ENCODE data around the gene PIGP.
"Not testable (repeated sequence)": the region's sequence is repeated elsewhere in the genome, so short reads cannot be mapped to it uniquely, and the experiment has no call there.

PIGP gene

DNA sequence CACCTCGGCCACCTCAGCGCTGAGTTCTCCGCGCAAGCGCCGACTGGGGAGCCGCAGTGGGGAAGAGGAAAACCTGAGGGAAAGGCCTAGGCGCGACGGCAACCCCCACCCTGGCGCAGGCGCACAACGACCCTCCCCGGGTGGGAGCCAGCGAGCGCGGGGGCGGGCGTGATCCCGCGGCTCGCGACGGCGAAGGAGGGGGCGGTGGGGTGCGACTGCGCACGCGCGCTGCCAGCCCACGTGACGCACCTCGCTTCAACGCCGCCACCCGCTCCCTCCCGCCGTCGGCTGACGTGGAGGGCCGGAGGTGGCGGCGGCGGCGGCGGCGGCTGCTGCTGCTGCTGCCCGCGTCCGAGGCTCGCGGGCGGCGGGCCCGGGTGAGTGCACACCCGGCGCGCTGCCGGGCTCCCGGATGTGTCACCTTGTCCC is at the start of gene PIGP, which contains the start of gene TTC3:
Gene PIGP, minus strand, starts transcription at position 84 of the 429 bp plus-strand sequence. CDS start 556 bp downstream, outside the sequence.
Gene TTC3, plus strand, starts transcription at position 267 of the 429 bp plus-strand sequence. CDS start 14,004 bp downstream, outside the sequence.
- peak; percentile 91 for DNase-seq

DNA sequence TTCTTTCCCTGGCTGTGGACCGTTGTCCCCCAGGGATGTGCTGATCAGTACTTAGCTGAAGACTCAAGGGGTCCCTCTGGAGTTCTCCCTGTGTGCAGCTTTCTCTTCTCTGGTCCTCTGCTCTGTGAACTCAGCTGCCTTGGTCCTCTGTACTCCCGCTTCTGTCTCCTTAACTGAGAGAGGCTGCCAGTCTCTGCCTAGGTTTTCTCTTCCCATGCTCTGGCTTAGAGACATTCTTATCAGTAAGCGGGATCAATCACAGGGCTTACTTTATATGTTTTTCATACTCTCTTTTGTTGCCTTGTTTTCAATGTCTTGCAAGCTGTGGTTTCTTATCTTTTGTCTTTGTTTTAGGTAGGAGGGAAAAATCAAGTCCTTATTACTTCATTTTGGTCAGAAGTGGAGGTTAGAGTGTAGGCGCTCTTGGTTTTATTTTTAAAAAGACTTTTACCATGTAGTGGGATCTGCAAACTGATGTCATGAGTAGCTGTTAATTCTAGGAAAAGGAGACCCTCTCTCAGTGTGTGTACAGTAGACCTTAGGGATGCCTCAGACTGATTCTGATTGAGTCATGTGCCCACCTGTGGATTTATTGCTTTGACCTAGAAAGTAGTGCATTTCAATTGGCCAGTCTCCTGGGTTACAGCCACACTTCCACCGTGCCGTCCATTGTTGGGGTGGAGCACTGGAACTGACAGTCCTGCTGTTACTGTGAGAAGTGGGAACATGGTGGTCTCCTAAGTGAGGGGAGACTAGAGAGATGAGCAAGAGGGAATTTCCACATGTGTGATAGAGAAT is 46.7 kb upstream of the PIGP start:
- DNase-seq, result no peak

DNA sequence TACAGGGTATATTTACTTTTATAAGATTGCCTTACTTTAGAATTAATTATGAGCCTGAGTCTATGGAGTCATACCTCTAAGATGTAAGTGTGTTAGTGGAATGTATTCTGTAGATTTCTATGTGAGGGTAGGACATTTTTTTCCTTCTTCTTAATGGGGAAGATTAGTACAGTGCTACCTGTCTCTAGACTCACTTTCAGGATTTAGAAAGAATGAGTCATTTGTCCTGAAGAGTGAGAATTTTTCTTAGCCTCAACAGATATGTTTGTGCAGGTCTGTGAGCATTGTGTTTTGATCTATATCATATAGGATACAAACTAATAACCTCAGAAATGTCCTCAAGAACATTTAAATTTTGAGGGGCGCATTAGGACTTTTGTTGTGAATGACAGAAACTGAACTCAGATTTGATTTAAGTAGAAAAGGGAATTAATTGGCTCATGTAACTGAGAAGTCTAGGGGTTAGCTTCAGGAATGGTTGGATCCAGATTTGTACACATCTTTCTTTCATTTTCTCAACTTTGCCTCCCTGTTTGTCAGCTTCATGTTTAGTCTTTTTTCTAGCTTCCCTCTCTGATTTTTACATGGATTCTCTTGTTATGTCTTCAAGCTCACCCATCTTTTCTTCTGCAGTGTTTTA is 45.4 kb upstream of the PIGP start:
- DNase-seq, result no peak

DNA sequence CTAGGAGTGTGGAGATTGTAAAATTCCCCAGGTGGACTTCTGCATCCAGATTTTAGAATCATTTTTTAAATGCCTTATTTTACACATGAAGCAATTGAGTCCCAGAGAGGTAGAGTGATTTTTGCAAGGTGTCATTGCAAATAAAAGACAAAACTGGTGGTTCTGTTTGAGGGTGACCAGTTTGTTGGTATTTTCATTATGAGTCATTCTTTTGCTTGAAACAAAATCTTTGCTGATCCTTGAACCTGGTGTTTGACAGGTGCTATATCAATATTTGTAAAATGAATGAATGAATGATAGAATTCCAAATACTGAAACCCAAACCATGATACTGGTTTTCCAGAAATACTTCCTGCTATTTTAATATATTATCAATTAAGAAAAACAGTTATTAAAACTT is 44.3 kb upstream of the PIGP start:
- DNase-seq, result no peak

DNA sequence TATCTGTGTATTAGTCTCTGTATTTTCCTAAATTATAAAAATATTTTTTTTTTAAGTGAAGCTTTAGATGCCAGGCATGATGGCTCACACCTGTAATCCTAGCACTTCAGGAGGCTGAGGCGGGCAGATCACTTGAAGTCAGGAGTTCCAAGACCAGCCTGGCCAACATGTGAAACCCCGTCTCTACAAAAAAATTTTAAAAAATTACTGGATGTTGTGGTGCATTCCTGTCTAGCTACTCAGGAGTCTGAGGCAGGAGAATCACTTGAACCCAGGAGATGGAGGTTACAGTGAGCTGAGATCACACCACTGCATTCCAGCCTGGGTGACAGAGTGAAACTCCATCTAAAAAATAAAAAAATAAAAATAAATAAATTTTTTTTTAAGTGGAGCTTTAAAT is 43.6 kb upstream of the PIGP start:
- not testable (repeated sequence) for DNase-seq

DNA sequence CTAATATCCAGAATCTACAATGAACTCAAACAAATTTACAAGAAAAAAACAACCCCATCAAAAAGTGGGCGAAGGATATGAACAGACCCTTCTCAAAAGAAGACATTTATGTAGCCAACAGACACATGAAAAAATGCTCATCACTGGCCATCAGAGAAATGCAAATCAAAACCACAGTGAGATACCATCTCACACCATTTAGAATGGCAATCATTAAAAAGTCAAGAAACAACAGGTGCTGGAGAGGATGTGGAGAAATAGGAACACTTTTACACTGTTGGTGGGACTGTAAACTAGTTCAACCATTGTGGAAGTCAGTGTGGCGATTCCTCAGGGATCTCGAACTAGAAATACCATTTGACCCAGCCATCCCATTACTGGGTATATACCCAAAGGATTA is 41.4 kb upstream of the PIGP start:
- DNase-seq, result not testable (repeated sequence)

DNA sequence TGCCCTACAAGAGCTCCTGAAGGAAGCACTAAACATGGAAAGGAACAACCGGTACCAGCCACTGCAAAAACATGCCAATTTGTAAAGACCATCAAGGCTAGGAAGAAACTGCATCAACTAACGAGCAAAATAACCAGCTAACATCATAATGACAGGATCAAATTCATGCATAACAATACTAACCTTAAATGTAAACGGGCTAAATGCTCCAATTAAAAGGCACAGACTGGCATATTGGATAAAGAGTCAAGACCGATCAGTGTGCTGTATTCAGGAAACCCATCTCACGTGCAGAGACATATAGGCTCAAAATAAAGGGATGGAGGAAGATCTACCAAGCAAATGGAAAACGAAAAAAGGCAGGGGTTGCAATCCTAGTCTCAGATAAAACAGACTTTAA is 38.2 kb upstream of the PIGP start:
- DNase-seq, result not testable (repeated sequence)

DNA sequence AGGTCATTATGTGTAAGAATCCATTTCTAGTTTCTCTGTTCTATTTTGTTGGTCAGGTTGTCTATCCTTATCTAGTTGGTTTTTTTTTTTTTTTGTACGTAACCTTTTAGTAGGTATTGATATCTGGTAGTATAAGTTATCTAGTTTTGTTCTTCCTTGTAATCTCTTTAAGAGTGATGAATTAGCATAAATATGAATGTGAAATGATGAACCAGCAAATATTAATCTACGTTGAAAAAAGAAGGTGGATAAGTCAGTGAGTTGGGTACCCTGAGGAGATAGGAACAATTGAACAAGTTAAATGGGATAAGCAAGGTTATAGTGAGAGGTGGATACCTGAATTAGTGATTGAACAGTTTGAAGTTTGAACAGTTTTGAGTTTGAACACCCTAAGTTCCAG is 34.1 kb upstream of the PIGP start:
- no peak for DNase-seq

DNA sequence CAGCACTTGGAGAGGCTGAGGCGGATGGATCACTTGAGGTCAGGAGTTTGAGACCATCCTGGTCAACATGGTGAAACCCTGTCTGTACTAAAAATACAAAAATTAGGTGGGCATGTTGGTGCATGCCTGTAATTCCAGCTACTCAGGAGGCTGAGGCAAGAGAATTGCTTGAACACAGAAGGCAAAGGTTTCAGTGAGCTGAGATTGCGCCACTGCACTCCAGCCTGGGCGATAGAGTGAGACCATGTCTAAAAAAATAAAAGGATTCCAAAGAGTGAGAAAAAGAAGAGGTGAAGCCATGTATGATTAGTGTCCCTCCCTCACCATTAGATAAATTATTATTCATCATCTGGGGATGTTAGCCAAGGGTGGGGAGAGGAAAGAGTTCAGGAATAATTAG is 29.9 kb upstream of the PIGP start:
- not testable (repeated sequence) for DNase-seq

DNA sequence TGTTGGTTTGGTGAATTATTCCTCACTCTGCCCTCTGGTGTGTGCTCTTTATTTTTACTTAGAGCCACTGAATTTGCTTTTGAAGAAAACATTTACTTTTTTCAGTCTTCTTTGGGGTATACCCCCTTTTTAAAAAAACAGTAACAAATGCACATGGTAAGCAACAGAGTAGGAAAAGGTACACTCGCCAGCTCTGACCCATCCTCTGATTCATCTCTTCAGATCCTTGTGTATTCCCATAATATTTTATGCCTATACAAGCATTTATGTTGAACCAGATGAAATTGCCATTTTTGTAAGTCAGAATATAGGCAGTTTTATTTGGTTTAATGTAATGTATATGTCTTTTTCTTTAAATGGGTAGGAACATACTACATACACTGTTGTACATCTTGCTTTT is 28.5 kb upstream of the PIGP start:
- no peak for DNase-seq

DNA sequence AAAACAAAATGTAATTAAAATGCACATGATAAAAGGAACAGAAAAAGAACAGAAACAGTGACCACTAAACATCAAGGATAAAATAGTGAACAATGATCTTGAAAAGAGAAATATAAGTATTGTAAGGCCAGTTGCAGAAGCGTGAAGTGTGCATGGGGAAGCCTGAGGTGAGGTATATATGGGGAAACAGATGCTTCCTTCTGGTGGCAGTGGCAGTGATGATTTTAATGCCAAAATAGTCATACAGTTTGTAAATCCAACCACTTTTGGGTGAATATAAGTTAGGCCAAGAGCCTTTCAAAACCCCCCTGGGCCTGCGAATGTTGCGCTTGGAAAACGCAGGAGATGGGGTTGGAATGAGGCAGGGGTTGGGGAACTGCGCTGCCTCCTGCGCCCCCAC is 27.4 kb upstream of the PIGP start:
- no peak for DNase-seq

DNA sequence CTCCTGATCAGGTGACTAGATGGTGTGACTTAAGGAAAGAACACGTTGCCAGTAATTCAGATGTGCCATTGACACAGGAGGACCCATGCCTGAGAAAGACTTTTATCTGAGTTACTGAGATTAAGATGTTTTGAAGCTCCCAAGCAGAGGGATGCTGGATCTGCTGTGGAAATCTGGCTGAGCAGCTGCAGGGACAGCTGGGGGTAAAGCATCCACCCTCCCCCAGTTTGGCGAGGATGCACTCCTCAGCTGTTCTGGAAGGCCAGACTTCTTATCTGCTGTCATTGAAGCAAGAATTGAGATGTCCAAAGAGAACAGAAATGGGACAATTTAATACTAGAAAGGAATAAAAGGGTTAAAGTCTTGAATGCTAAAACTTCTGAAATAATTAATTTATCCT is 25.9 kb upstream of the PIGP start:
- no peak for DNase-seq

DNA sequence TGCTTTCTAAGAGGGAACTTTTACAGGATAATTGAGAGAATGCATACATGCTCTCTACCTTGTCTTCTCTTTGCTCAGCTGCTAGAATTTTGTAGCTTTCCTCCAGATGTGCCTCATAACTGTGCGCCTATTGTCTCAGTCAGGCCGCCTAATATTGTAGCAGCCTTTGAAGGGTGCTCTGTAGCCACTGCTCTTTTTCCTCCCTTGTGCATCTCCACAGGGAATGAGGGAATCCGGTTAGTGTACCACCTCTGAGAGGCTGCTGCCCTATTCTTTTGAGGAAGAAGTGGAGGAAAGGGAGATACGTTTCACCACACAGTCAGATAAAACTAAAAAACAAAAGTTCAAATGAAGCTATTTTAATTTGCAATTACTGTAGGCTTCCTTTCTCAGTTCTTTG is 22.9 kb upstream of the PIGP start:
- DNase-seq, result no peak

DNA sequence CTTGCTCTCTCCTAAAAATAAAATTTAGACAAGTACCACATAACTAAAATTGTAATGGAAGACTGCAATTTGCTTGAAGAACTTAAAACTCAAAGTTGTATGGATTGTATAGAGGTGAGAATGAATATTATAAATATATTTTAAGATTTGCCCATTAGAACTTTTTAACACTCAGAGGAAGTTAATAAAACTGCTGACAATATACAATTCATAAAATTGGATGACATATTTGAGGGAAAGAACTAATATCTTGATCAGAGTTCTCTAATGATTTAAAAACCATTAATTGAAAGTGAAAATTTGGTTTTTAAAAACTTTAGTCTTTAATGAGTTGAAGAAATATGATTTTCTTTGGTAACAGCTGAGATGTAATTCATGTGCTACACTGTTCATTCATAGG is 21.1 kb upstream of the PIGP start:
- DNase-seq, result no peak

DNA sequence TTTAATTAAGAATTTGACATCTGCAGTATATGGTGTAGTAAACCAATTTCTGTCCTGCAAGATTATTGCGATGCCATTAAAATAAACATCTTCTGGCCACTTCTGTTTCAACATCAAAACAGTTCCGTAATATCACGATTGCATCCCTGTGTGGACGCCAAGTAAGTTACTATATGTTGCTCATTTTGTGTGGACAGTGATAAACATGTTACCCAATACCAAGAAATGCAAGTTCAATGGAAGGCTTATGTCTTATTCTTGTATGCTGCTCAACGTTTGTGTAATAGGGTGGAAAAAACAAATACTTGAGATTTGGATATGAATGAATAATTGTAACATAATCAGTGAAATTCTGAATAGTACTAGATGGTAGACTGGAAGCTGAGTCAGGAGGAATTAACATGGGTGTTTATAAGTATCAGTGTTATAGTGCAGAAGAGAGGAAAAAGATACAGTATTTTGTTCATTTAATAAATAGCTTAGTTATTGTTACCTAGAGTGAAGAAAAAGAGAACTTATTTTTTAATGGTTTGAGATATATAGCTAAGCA is 15.4 kb upstream of the PIGP start:
- DNase-seq, result no peak

DNA sequence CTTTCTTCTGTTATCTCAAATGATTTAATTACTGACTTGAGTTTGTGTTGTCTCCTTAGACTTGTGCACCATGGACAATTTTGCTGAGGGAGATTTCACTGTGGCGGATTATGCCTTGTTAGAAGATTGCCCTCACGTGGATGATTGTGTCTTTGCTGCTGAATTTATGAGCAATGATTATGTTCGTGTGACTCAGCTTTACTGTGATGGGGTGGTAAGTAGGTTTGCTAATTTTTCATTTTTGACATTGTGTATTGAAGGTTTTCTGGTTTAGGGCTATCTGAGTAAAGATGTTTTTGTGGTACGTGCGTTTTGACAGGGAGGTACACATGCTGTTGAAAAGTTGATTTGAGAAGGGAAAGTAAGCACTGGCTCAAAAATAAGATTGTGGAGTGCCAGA is 14.3 kb upstream of the PIGP start:
- peak; percentile 61 for DNase-seq

DNA sequence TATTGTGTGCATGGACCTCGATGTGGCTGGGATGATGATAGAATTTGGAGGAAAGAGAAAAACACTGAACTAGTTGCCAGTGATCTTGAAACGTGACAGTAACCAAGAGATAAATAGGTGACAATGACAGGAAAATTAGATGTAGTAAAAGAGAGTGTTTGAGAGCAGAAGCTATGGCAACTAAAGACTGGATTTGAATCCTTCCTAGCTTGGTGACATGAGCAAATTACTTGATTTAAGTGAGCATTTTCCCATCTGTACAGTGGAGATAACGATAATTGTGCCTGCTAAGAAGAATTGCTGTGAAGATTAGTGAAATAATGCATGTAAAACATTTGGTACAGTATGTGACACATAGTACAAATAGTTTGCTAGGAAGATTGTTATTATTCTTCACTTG is 12.9 kb upstream of the PIGP start:
- DNase-seq, result peak; percentile 32

DNA sequence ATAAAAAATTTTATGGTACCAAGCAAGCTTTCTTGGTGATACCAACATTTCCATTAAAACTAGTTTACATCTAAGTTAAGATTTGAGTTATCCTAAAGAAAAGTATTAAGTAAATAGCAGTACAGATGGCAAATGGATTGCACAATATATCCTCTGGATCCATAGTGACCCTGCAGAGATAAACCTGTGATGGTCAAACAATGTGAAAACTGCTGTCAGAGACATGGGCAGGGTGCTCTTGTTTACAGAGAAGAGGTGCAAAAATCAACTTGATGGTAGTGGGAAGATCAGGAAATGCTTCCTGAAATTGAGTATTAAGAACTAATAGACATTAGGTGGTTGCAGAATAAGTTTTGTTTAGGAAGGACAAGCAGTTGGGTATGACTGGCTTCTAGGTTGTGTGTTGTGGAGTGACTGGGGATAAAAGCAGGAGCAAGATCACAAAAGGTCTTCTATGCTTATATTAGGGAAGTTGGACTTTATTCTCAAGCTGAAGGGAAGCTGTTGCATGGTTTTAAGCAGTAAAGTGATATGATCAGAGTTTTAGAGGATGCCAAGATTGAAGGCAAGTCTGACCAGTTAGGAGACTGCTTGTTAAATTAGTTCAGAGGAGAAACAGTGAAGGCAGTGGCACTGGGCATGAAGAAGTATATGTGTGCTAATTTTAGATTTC is 10.1 kb upstream of the PIGP start:
- no peak for DNase-seq

DNA sequence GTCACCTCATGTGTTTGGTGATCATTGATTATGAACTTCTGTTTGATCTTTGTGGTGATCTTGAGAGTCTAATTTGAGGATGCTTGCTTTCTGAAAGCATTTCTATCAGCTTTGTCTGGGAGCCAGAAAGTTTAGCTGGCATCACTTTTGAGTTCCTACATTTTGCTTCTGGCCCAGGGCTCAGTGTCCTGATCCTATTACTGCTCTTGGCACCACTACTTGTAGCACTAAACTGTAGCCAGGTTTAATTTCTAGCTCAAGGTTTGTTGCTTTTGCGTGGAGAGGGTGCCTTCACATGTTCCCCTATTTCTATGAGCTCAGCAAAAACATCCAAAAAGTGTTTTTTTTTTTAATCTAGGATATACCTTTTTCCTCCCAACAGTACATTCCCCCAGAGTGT is 9.5 kb upstream of the PIGP start:
- DNase-seq, result no peak

DNA sequence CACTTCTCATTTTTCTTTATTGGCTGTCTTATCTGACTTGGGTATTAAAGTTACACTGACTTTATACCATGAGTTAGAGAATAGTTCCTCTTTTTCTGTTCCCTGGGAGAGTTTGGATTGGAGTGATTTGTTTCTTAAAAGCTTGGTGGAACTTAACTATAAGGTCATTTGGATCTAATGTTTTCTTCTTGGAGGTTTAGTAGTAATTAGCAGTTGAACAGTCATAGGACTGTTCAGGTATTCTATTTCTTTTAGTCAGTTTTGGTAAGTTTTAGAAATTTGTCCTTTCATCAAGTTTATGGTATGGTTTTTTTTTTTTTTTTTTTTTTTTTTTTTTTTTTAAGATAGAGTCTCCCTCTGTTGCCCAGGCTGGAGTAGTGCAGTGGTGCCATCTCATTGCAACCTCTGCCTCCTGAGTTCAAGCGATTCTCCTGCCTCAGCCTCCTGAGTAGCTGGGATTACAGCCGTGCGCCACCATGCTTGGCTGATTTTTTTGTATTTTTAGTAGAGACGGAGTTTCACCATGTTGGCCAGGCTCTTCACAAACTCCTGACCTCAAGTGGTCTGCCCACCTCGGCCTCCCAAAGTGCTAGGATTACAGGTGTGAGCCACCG is 6.4 kb upstream of the PIGP start:
- peak; percentile 15 for DNase-seq

DNA sequence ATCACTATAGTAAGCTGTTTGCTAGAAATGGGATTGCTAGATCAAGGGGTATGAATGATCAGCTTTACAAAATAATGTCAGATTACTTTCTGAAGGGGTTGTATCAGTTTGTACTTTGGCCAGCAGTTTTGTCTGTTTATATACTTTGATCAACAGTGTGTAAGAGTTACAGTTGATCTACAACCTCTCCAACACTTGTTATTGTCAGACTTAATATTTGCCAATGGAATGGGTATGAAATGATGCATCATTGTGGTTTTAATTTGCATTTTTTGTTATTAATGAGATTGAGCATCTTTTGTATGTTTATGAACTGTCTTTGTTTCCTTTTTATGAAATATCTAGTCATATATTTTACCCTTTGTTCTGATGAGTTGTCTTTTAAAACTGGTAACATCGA is 4.5 kb upstream of the PIGP start:
- no peak for DNase-seq

DNA sequence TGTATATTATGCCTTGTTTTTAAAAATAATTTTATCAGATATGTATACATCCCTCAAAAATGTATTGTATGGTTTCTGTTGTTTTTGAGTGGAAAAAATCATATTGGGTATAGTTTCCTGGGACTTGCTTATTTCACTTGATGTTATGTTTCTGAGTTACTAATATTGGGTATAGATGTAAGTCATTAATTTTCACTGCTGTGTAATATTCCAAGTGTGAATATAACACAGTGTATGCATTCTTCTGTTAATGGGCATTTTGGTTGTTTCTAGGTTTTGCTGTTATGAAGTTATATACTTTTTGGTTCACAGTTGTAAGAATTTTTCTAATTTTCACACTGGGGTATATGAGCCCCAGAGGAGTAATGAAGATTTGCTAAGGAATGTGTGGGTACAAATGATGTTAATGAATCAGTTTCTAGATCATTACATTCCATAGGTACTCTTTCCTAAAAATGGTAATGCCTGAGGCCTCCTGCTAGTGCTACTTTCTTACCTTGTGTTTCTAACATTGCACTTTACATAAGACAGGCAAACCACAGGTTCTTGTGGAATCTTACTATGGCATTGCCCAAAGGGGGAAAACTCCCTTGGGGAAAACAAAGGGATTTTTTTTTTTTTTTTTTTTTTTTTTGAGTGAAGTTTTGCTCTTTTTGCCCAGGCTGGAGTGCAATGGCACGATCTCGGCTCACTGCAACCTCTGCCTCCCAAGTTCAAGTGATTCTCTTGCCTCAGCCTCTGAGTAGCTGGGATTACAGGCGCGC is 3.4 kb upstream of the PIGP start:
- no peak for DNase-seq
